ENCODE results near the gene SDC3. TPM values are rescaled to one million over a fixed set of nuclear protein-coding genes. Genes with fewer than 3 reads are reported as not detected.
"Not testable (repeated sequence)": the region's sequence is repeated elsewhere in the genome, so short reads cannot be mapped to it uniquely, and the experiment has no call there.

The SDC3 gene
- total and polyA plus RNA-seq, 4 experiments from 2014 or later = 0.29 to 0.64 TPM; not detected in 2

GRCh38 chr1:30949487-30949838 lies 40.9 kb upstream of the SDC3 start:
- H3K36me3 ChIP-seq (ENCODE audit: insufficient read depth, low read length) = peaks cover 68% of the 10 kb centered on the region
- H3K4me3 Mint-ChIP-seq; DNase-seq; H3K9me3 Mint-ChIP-seq; H3K27me3 Mint-ChIP-seq; H3K27ac Mint-ChIP-seq; H3K4me1 ChIP-seq (ENCODE audit: insufficient read depth, low read length); POLR2A ChIA-PET (ENCODE audit: partially characterized antibody); intact Hi-C loops (cut with micrococcal nuclease); H3K9me3 ChIP-seq (ENCODE audit: control insufficient read depth in 1 of 2, low read length in 2 of 2); H3K27me3 ChIP-seq (ENCODE audit: insufficient read depth, low read length); CTCF ChIA-PET (ENCODE audit: partially characterized antibody); H3K27ac ChIP-seq (ENCODE audit: low read depth, low read length); H3K4me3 ChIP-seq (ENCODE audit: low read length in 2 of 2): not testable (repeated sequence)
- peaks cover 8 to 12% (median 10%) of the 10 kb centered on the region in 4 donors for H3K4me1 Mint-ChIP-seq
- H3K36me3 Mint-ChIP-seq = peaks cover 54 to 81% of the 10 kb centered on the region in 2 donors

- H3K9me3 Mint-ChIP-seq; intact Hi-C loops (cut with micrococcal nuclease); H3K27ac ChIP-seq (ENCODE audit: low read depth, low read length); H3K4me3 ChIP-seq (ENCODE audit: low read length in 2 of 2); H3K27me3 ChIP-seq (ENCODE audit: insufficient read depth, low read length); H3K27me3 Mint-ChIP-seq; CTCF ChIA-PET (ENCODE audit: partially characterized antibody); H3K4me3 Mint-ChIP-seq; DNase-seq; POLR2A ChIA-PET (ENCODE audit: partially characterized antibody); H3K9me3 ChIP-seq (ENCODE audit: control insufficient read depth in 1 of 2, low read length in 2 of 2); H3K4me1 ChIP-seq (ENCODE audit: insufficient read depth, low read length): not testable (repeated sequence)
- Mint-ChIP-seq H3K27ac (peak overlapping the region in 4 of 7 donors; percentile 51 to 80 (median 68)), H3K4me1 (peaks cover 8 to 12% (median 10%) of the 10 kb centered on the region in 4 donors), H3K36me3 (peaks cover 57 to 82% of the 10 kb centered on the region in 2 donors)
- peaks cover 68% of the 10 kb centered on the region for H3K36me3 ChIP-seq (ENCODE audit: insufficient read depth, low read length)
These were observed 40.4 kb upstream of the SDC3 start for GRCh38 chr1:30948813-30949486.

DNA sequence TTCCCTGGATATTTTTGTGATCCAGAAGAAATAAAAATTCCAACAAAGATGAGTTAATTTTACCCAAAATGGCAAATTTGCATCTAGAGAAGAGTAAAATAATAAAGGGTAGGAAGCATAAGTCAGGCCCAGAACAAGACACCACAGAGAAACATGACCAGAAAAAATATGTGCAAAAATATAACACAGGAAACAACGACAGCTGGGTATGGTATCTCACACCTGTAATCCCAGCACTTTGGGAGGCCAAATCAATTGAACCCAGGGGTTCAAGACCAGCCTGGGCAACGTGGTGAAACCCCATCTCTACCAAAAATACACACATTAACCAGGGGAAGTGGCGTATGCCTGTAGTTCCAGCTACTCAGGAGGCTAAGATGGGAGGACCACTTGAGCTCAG lies 39.7 kb upstream of the SDC3 start:
- DNase-seq = no peak
- Histone ChIP-seq H3K36me3 (ENCODE audit: insufficient read depth, low read length) (peaks cover 68% of the 10 kb centered on the region), H3K4me3 (ENCODE audit: low read length in 2 of 2) (no peak overlapping the region), H3K27me3 (ENCODE audit: insufficient read depth, low read length) (no peaks in the 10 kb centered on the region), H3K9me3 (ENCODE audit: control insufficient read depth in 1 of 2, low read length in 2 of 2) (no peaks in the 10 kb centered on the region), H3K4me1 (ENCODE audit: insufficient read depth, low read length) (no peaks in the 10 kb centered on the region), H3K27ac (ENCODE audit: low read depth, low read length) (no peak overlapping the region)
- H3K4me1 Mint-ChIP-seq = peaks cover 8 to 11% (median 10%) of the 10 kb centered on the region in 4 donors
- ChIA-PET POLR2A (ENCODE audit: partially characterized antibody) (no interaction called here), CTCF (ENCODE audit: partially characterized antibody) (no interaction called here)
- H3K9me3 Mint-ChIP-seq = no peaks in the 10 kb centered on the region
- H3K4me3 Mint-ChIP-seq = peak overlapping the region in 1 of 8 donors; percentile 31
- no peaks in the 10 kb centered on the region for H3K27me3 Mint-ChIP-seq
- H3K27ac Mint-ChIP-seq = peak overlapping the region in 4 of 7 donors; percentile 36 to 66 (median 56)
- H3K36me3 Mint-ChIP-seq = peaks cover 57 to 81% of the 10 kb centered on the region in 2 donors
- intact Hi-C loops (cut with micrococcal nuclease) = no loop called here

GRCh38 chr1:30947212-30947611 lies 38.7 kb upstream of the SDC3 start:
- intact Hi-C loops (cut with micrococcal nuclease) = no loop called here
- peaks cover 48 to 82% of the 10 kb centered on the region in 2 donors for H3K36me3 Mint-ChIP-seq

DNA sequence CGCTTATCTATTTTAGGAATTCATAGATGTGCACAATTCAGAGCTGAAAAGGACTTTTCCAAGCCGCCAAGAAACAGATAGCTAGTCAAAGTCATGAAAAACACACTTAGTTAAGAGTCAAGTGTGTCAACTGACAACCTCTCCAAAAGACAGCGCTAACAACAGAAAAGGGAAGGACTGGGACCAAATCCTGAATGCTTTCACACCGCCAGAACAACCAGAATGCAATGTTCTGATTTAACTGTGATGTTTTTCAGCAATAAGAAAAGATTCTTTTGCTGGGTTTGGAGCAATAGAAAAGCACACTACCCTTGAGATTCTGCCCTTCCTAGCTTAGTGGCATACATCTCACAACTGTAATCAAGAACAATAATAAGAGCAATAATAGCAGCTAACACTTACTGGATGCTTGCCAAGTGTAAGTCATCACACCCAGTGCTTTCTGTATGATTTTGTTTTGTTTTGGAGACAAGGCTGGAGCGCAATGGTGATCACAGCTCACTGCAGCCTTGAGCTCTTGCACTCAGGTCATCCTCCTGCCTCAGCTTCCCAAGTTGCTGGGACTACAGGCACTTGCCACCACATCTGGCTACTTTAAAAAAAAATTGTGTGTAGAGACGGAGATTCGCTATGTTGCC lies 33.9 kb upstream of the SDC3 start:
- no peaks in the 10 kb centered on the region for H3K9me3 ChIP-seq (ENCODE audit: control insufficient read depth in 1 of 2, low read length in 2 of 2)
- Mint-ChIP-seq H3K27ac (peak overlapping the region in 1 of 7 donors; percentile 24), H3K4me1 (peaks cover 0 to 1% (median under 1%) of the 10 kb centered on the region in 4 donors), H3K36me3 (peaks cover 38 to 73% of the 10 kb centered on the region in 2 donors), H3K27me3 (no peaks in the 10 kb centered on the region), H3K4me3 (no peak overlapping the region), H3K9me3 (no peaks in the 10 kb centered on the region)
- peaks cover 72% of the 10 kb centered on the region for H3K36me3 ChIP-seq (ENCODE audit: insufficient read depth, low read length)
- H3K27me3 ChIP-seq (ENCODE audit: insufficient read depth, low read length) = no peaks in the 10 kb centered on the region
- no peak overlapping the region for H3K4me3 ChIP-seq (ENCODE audit: low read length in 2 of 2)
- ChIA-PET POLR2A (ENCODE audit: partially characterized antibody) (interaction anchor here (0.7 kb wide), 1 partner anchor 10 kb away, joined by 3 read pairs; no protein-coding TSS in a partner anchor), CTCF (ENCODE audit: partially characterized antibody) (no interaction called here)
- H3K4me1 ChIP-seq (ENCODE audit: insufficient read depth, low read length) = no peaks in the 10 kb centered on the region
- H3K27ac ChIP-seq (ENCODE audit: low read depth, low read length) = no peak overlapping the region
- no peak for DNase-seq
- intact Hi-C loops (cut with micrococcal nuclease) = no loop called here

More at GRCh38 chr1:30947212-30947611, 38.7 kb upstream of the SDC3 start:
- ChIA-PET POLR2A (ENCODE audit: partially characterized antibody) (no interaction called here), CTCF (ENCODE audit: partially characterized antibody) (no interaction called here)
- no peak overlapping the region for H3K4me3 Mint-ChIP-seq
- H3K4me1 Mint-ChIP-seq = peaks cover 5 to 9% (median 7%) of the 10 kb centered on the region in 4 donors
- no peak for DNase-seq
- no peaks in the 10 kb centered on the region for H3K9me3 Mint-ChIP-seq
- no peak overlapping the region for H3K27ac ChIP-seq (ENCODE audit: low read depth, low read length)
- H3K27me3 Mint-ChIP-seq = no peaks in the 10 kb centered on the region
- peak overlapping the region in 1 of 7 donors; percentile 19 for H3K27ac Mint-ChIP-seq
- no peaks in the 10 kb centered on the region for H3K4me1 ChIP-seq (ENCODE audit: insufficient read depth, low read length)
- no peak overlapping the region for H3K4me3 ChIP-seq (ENCODE audit: low read length in 2 of 2)
- no peaks in the 10 kb centered on the region for H3K27me3 ChIP-seq (ENCODE audit: insufficient read depth, low read length)
- peaks cover 68% of the 10 kb centered on the region for H3K36me3 ChIP-seq (ENCODE audit: insufficient read depth, low read length)
- H3K9me3 ChIP-seq (ENCODE audit: control insufficient read depth in 1 of 2, low read length in 2 of 2) = no peaks in the 10 kb centered on the region

- H3K9me3 Mint-ChIP-seq = no peaks in the 10 kb centered on the region
- intact Hi-C loops (cut with micrococcal nuclease) = no loop called here
- POLR2A ChIA-PET (ENCODE audit: partially characterized antibody) = no interaction called here
- DNase-seq = no peak
- CTCF ChIA-PET (ENCODE audit: partially characterized antibody) = interaction anchor here (1.1 kb wide), 1 partner anchor 12 kb away, joined by 3 read pairs; no protein-coding TSS in a partner anchor
- no peaks in the 10 kb centered on the region for H3K4me1 ChIP-seq (ENCODE audit: insufficient read depth, low read length)
- no peak overlapping the region for H3K4me3 ChIP-seq (ENCODE audit: low read length in 2 of 2)
- H3K9me3 ChIP-seq (ENCODE audit: control insufficient read depth in 1 of 2, low read length in 2 of 2) = no peaks in the 10 kb centered on the region
- H3K27ac Mint-ChIP-seq = no peak overlapping the region
- H3K4me1 Mint-ChIP-seq = no peaks in the 10 kb centered on the region
- H3K27ac ChIP-seq (ENCODE audit: low read depth, low read length) = no peak overlapping the region
- no peaks in the 10 kb centered on the region for H3K27me3 Mint-ChIP-seq
- H3K36me3 Mint-ChIP-seq = peaks cover 49 to 75% of the 10 kb centered on the region in 2 donors
- H3K36me3 ChIP-seq (ENCODE audit: insufficient read depth, low read length) = peaks cover 71% of the 10 kb centered on the region
- H3K27me3 ChIP-seq (ENCODE audit: insufficient read depth, low read length) = no peaks in the 10 kb centered on the region
- H3K4me3 Mint-ChIP-seq = no peak overlapping the region
These were observed 32.0 kb upstream of the SDC3 start for GRCh38 chr1:30940541-30940940.

DNA sequence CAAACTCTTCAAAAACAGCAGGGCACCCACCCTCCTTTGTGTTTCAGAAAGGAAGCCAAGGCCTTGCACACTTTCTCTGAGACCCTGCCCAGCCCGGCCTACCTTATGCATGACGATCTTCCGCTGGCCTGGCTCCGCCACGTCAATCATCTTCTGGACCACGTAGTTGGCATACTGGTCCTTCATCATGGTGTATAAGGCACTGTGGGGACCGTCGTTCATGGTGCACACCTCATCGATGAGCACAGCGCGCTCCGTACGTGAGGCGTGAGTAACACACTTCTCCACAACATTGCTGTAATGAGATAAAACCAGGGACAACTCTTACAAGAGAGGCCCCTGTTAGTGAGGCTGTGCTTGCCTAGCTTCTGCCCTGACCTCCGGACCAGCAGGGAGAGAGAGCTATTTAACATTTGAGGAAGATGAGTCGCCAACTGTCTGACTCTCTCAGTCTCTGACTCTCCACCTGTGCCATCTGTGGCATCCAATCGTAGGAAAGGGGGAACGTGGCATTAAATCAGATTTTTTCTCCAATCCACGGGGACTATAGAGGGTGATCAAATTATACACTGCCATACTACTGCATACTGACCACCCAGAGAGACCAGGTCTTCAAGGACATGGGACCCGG lies 28.1 kb upstream of the SDC3 start:
- H3K4me3 Mint-ChIP-seq = no peak overlapping the region
- CTCF ChIA-PET (ENCODE audit: partially characterized antibody) = no interaction called here

More for the DNA sequence above, 28.1 kb upstream of the SDC3 start:
- POLR2A ChIA-PET (ENCODE audit: partially characterized antibody) = no interaction called here
- DNase-seq = no peak
- intact Hi-C loops (cut with micrococcal nuclease) = no loop called here
- Mint-ChIP-seq H3K36me3 (peaks cover 55 to 76% of the 10 kb centered on the region in 2 donors), H3K27ac (peak overlapping the region in 2 of 7 donors; percentile 50 to 65), H3K4me1 (peaks cover 0 to 3% (median 1%) of the 10 kb centered on the region in 4 donors), H3K27me3 (no peaks in the 10 kb centered on the region), H3K9me3 (no peaks in the 10 kb centered on the region)
- no peak overlapping the region for H3K4me3 ChIP-seq (ENCODE audit: low read length in 2 of 2)
- H3K9me3 ChIP-seq (ENCODE audit: control insufficient read depth in 1 of 2, low read length in 2 of 2) = no peaks in the 10 kb centered on the region
- no peaks in the 10 kb centered on the region for H3K27me3 ChIP-seq (ENCODE audit: insufficient read depth, low read length)
- H3K36me3 ChIP-seq (ENCODE audit: insufficient read depth, low read length) = peaks cover 58% of the 10 kb centered on the region
- H3K27ac ChIP-seq (ENCODE audit: low read depth, low read length) = no peak overlapping the region
- H3K4me1 ChIP-seq (ENCODE audit: insufficient read depth, low read length) = no peaks in the 10 kb centered on the region
